Kidney (tissue), 14 donors: ENCODE results near the gene TTC16. TPM values are rescaled to one million over a fixed set of nuclear protein-coding genes. Genes with fewer than 3 reads are reported as not detected.

Experiments used
- DNase-seq, 5 donors: peaks; one replicate each; pipeline ENCODE4 v3.0.0-alpha.2; 2013 to 2020
- FAIRE-seq: peaks from 2 replicates; lab custom pipeline; 2012; peaks lifted over from hg19 to GRCh38; lab: Jason Lieb, UNC
- H3K27ac ChIP-seq, 2 donors: one replicate each; pipeline ENCODE4 v1.7.0; 2013; ENCODE audit warnings: low read depth in 2 of 2, low read length in 2 of 2, inconsistent platforms in 1 of 2
- H3K27me3 ChIP-seq: one replicate; pipeline ENCODE4 v1.7.1; 2013; ENCODE audit warnings: low read length, inconsistent platforms; ENCODE audit not compliant: control insufficient read depth, insufficient read depth
- H3K36me3 ChIP-seq, 3 donors: one replicate each; pipeline versions ENCODE4 v1.7.0 to v1.7.1; 2013; ENCODE audit warnings: low read length in 3 of 3, control low read depth in 1 of 3, inconsistent platforms in 1 of 3; ENCODE audit not compliant: insufficient read depth in 3 of 3, control insufficient read depth in 2 of 3
- H3K4me1 ChIP-seq, 3 donors: one replicate each; pipeline versions ENCODE4 v1.7.0 to v1.7.1; 2013; ENCODE audit warnings: low read length in 3 of 3, inconsistent platforms in 1 of 3, low read depth in 1 of 3; ENCODE audit not compliant: control insufficient read depth in 2 of 3, insufficient read depth in 2 of 3
- H3K4me3 ChIP-seq, 3 donors: one replicate each; pipeline versions ENCODE4 v1.7.0 to v1.8.1; 2013; ENCODE audit warnings: low read length in 3 of 3, control low read depth in 1 of 3, inconsistent platforms in 1 of 3
- H3K9ac ChIP-seq, 3 donors: one replicate each; pipeline versions ENCODE4 v1.7.0 to v1.7.1; 2013; ENCODE audit warnings: low read length in 3 of 3, control low read depth in 1 of 3, inconsistent platforms in 1 of 3
- H3K9me3 ChIP-seq, 3 donors: one replicate each; pipeline versions ENCODE4 v1.7.0 to v1.7.1; 2013; ENCODE audit warnings: low read length in 3 of 3, control low read depth in 1 of 3, inconsistent platforms in 1 of 3; ENCODE audit not compliant: control insufficient read depth in 2 of 3, insufficient read depth in 1 of 3
- CTCF ChIP-seq: IDR thresholded peaks from 3 replicates; pipeline ENCODE4 v1.5.1; 2012; ENCODE audit warnings: mild to moderate bottlenecking, moderate library complexity, borderline replicate concordance; ENCODE audit not compliant: insufficient read depth; ENCODE audit errors: extremely low read depth
- intact Hi-C: fragments of 100-400 bp; cut with DNase I; formaldehyde crosslinking; loops from one replicate; pipeline ENCODE4 v1.11.1; 2022
- polyA plus RNA-seq: library from polyadenylated mRNA; stranded (reverse); fragments of 350-450 nt; fragmentation: Illumina TruSeq; extraction: RNeasy Lipid Tissue Mini Kit (QIAGEN cat#74804); gene quantifications from one replicate; pipeline ENCODE4 v1.2.3, GENCODE V29; 2014; ENCODE audit warnings: low read depth, low replicate concordance; ENCODE audit not compliant: insufficient read depth
- total RNA-seq: library from RNA; stranded (reverse); fragmentation: NEBNext Ultra II Directional; extraction: Animal tissue kit (Norgen Biotek cat#: 25700); gene quantifications from one replicate; pipeline ENCODE4 v1.2.1, GENCODE V29; 2021
- donor health status: control.
- donor health status: control.
- donor health status: control.
- donor health status: control.
- donor health status: control.
- donor health status: DM: yes; HTN: yes; CAD: no.
- donor health status: Normal renal cell carcinoma (clear cell type).

Gene TTC16
- total and polyA plus RNA-seq, 2 donors from 2014 or later: 0.32 to 0.72 TPM

- no peaks in the 10 kb centered on the region for H3K9me3 ChIP-seq
- DNase-seq (no peak), FAIRE-seq (no peak)
- H3K36me3 ChIP-seq: no peaks in the 10 kb centered on the region
- H3K27ac ChIP-seq: no peak overlapping the region
- H3K4me1 ChIP-seq: peaks cover 0 to 3% (median 0%) of the 10 kb centered on the region in 3 donors
- intact Hi-C loops: no loop called here
- no peak for TF ChIP-seq CTCF
- no peak overlapping the region for H3K4me3 ChIP-seq
- no peaks in the 10 kb centered on the region for H3K27me3 ChIP-seq
- H3K9ac ChIP-seq: no peak overlapping the region
Observed at GRCh38 chr9:127694890-127695720, 20.8 kb upstream of the TTC16 start.

- H3K36me3 ChIP-seq: no peaks in the 10 kb centered on the region
- no peak for TF ChIP-seq CTCF
- H3K9ac ChIP-seq: no peak overlapping the region
- intact Hi-C loops: no loop called here
- no peak overlapping the region for H3K4me3 ChIP-seq
- no peak for DNase-seq
- no peaks in the 10 kb centered on the region for H3K27me3 ChIP-seq
- FAIRE-seq: no peak
- H3K4me1 ChIP-seq: peaks cover 0 to 8% (median 0%) of the 10 kb centered on the region in 3 donors
- no peak overlapping the region for H3K27ac ChIP-seq
- H3K9me3 ChIP-seq: no peaks in the 10 kb centered on the region
Observed at GRCh38 chr9:127697575-127697974, 18.3 kb upstream of the TTC16 start.

- DNase-seq (no peak), FAIRE-seq (no peak)
- TF ChIP-seq CTCF: no peak
- intact Hi-C loops: no loop called here
- H3K36me3 ChIP-seq: no peaks in the 10 kb centered on the region
- no peak overlapping the region for H3K4me3 ChIP-seq
- no peak overlapping the region for H3K9ac ChIP-seq
- no peak overlapping the region for H3K27ac ChIP-seq
- H3K9me3 ChIP-seq: no peaks in the 10 kb centered on the region
- H3K4me1 ChIP-seq: peaks cover 0 to 8% (median 0%) of the 10 kb centered on the region in 3 donors
- no peaks in the 10 kb centered on the region for H3K27me3 ChIP-seq
Observed at GRCh38 chr9:127698386-127698785, 17.5 kb upstream of the TTC16 start.
